PC-9 (cell line): ENCODE results near the gene CDX2.

Experiments
- EZH2 ChIP-seq: fragments of 200-600 bp; sonication (generic); IDR thresholded peaks from 2 replicates; pipeline ENCODE4 v1.8.0; 2017; ENCODE audit warnings: antibody characterized with exemption, low read depth
- TF ChIP-seq, protein P1 (sequence below): fragments of 200-600 bp; sonication (generic); conservative IDR thresholded peaks from 2 replicates; pipeline ENCODE4 v1.6.1; 2017; ENCODE audit warnings: mixed run types, antibody characterized with exemption, mild to moderate bottlenecking, moderate library complexity

DNA sequence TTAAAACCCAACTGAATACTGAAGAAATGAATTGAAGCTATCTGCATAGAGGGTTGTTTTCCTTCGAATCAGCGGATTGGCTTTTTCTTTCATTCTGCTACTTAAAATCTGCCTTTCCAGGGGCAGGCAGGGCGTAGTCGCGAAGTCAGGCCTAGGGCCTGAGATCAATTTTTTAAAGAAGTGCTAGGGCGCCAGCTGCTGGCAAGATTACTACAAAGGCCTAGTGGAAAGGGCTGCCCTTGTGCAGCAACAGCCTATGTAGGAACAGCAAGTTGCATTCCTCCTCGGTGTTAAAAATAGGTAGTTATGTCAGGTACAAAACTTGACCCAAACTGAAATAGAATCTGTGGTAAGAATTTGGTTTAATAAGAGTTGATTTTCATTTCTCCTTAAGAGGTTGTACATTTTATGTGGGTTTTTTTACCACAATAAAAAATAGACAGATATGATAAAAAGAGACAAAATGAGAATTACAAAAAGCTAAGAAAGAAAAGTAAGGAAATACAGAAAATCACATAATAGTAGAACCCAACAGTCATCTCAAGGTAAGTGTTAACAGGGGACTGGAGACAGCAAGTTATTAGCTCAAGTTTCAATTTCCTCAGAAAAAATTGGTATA, 28.9 kb upstream of the CDX2 start:
- TF ChIP-seq, protein P1, sequence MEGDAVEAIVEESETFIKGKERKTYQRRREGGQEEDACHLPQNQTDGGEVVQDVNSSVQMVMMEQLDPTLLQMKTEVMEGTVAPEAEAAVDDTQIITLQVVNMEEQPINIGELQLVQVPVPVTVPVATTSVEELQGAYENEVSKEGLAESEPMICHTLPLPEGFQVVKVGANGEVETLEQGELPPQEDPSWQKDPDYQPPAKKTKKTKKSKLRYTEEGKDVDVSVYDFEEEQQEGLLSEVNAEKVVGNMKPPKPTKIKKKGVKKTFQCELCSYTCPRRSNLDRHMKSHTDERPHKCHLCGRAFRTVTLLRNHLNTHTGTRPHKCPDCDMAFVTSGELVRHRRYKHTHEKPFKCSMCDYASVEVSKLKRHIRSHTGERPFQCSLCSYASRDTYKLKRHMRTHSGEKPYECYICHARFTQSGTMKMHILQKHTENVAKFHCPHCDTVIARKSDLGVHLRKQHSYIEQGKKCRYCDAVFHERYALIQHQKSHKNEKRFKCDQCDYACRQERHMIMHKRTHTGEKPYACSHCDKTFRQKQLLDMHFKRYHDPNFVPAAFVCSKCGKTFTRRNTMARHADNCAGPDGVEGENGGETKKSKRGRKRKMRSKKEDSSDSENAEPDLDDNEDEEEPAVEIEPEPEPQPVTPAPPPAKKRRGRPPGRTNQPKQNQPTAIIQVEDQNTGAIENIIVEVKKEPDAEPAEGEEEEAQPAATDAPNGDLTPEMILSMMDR = peak; percentile 55; the same call in 1 of the 2 replicates
- TF ChIP-seq EZH2 = no peak
